Stimulated activated CD8-positive, alpha-beta memory T cell treated with anti-CD3 and anti-CD28 coated beads, Interleukin-15, amount 100 ng/mL, for 48 hours (primary cell): ENCODE measurements around the gene ZNF559.

Source experiments
- DNase-seq, 2 donors: peaks; one replicate each; pipeline ENCODE4 v3.0.0-alpha.2; 2020; ENCODE audit warnings: low read depth in 2 of 2

The ZNF559 gene

GRCh38 chr19:9353011-9353410 is 29.0 kb downstream of the ZNF559 start:
- no peak for DNase-seq

GRCh38 chr19:9354651-9355050 is 30.7 kb downstream of the ZNF559 start:
- DNase-seq = no peak

GRCh38 chr19:9362905-9363304 is 38.9 kb downstream of the ZNF559 start, which contains the start of gene ZNF177:
Gene ZNF177, plus strand, starts transcription at chr19:9363013. Its CDS starts 15,299 bp downstream, at chr19:9378312.
- no peak for DNase-seq

DNA sequence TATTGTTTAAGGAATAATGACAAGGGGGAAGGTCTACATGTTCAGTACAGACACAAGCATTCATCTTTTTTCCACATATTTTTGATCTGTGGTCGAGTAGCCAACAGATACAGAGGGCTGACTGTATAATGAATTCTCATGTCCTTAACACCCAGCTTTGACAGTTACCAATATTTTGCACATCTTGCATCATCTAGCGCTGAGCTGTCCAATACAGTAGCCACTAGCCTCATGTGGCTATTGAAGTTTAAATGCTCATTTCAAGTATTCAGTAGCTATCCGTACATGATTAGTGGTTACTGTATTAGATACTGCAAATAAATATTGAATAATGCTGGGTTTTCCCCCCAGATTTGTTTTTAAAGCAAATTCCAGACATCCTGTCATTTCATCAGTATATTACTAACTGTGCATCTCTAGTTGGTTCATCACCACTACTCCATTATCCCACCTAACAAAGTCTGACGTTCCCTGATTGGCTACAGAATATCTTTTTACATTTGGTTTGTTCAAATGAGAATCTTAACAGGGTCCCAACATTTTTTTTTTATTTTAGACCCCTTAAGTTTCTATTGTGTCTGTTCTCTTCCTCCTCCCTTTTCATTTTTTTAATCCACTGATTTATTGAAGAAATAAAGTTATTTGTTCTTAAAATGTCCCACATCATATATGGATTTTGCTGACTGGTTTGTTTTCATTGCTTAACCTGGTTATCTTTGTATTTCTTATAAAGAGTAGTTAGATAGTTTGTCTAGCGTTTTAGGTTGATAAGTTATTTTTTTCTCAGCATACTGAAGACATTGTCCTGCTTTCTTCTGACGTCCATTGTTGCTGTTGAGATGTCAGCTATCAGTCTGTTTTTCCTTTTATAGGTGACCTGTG is 47.0 kb downstream of the ZNF559 start:
- no peak for DNase-seq

- DNase-seq = no peak
Observed at GRCh38 chr19:9381361-9381785, 57.4 kb downstream of the ZNF559 start.
